ENCODE results near the gene CEP131. TPM values are rescaled to one million over a fixed set of nuclear protein-coding genes. Genes with fewer than 3 reads are reported as not detected.

CEP131 gene
- total and polyA plus RNA-seq, 7 donors, result 3.7 to 8.6 (median 4.9) TPM

DNA sequence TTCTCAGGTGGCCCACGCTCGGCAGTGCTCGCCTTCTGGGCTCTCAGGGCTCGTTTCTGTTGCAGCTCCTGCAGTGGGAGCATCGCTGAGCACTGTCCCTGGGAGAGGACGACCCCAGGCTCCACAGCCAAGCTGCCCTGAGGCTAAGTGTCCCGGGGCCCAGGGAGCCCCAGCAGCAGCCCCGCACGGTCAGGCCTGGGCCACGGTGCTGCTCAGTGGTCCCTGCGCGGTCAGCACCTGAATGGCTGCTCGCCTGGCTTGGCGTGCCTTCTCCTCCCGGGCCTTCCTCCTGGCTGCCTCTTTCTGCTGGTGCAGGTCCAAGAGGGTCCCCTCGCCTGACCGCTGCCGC is 23.3 kb downstream of the CEP131 start:
- Histone ChIP-seq H3K27me3 (ENCODE audit: insufficient read depth in 3 of 3, low read length in 2 of 3) (no peaks in the 10 kb centered on the region), H3K4me3 (no peak overlapping the region), H3K27ac (no peak overlapping the region), H3K9me3 (no peaks in the 10 kb centered on the region), H3K4me1 (no peaks in the 10 kb centered on the region), H3K36me3 (ENCODE audit: insufficient read depth in 1 of 2, low read depth in 1 of 2) (peaks cover 0 to 3% of the 10 kb centered on the region in 2 donors)
- ATAC-seq, result no peak
- WGBS, 3 donors, result 93 to 97% (median 97%) methylated on average over 15 to 18 of the region's 18 CpGs
- TF ChIP-seq, protein P1, sequence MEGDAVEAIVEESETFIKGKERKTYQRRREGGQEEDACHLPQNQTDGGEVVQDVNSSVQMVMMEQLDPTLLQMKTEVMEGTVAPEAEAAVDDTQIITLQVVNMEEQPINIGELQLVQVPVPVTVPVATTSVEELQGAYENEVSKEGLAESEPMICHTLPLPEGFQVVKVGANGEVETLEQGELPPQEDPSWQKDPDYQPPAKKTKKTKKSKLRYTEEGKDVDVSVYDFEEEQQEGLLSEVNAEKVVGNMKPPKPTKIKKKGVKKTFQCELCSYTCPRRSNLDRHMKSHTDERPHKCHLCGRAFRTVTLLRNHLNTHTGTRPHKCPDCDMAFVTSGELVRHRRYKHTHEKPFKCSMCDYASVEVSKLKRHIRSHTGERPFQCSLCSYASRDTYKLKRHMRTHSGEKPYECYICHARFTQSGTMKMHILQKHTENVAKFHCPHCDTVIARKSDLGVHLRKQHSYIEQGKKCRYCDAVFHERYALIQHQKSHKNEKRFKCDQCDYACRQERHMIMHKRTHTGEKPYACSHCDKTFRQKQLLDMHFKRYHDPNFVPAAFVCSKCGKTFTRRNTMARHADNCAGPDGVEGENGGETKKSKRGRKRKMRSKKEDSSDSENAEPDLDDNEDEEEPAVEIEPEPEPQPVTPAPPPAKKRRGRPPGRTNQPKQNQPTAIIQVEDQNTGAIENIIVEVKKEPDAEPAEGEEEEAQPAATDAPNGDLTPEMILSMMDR (IDR thresholded peaks at IDR 0.05), result no peak
- DNase-seq, result no peak
- intact Hi-C loops (cut with DNase I), result no loop called here

DNA sequence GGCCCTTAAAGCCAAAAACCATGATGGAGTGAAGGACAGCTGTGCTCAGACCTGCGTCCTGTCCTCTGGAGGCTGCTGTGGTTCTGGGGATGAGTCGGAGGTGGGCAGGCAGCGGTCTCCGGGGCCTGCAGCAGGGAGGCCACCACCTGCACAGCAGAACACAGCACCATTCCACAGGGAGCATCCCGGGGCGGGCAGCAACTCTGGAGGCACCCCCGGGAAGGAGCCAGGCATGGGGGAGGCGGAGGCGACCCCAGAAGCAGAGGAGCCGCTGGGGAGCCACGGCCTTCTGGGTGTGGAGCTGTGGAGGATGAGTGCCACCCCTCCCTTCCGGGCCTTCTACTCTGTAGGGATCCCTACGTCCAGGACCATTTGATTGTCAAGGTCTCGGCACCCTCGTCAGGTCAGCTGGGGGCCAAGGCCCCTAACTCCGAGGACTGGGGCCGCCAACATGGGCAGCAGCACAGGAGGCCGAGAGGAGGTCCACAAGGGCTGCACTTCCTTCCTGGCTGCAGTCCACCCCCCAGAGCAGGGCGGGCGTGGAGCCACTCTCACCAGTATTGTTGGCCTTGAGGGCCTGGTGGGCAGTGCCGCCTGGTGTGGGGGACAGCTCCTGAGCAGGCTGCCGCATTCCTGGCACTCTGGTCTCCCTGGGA is 23.8 kb downstream of the CEP131 start:
- Histone ChIP-seq H3K27ac (no peak overlapping the region), H3K36me3 (ENCODE audit: insufficient read depth in 1 of 2, low read depth in 1 of 2) (peaks cover 0 to 3% of the 10 kb centered on the region in 2 donors), H3K4me1 (no peaks in the 10 kb centered on the region), H3K27me3 (ENCODE audit: insufficient read depth in 3 of 3, low read length in 2 of 3) (no peaks in the 10 kb centered on the region), H3K9me3 (no peaks in the 10 kb centered on the region), H3K4me3 (no peak overlapping the region)
- 86 to 91% (median 89%) methylated on average over 22 of the region's 22 CpGs for WGBS, 3 donors
- TF ChIP-seq, protein P1 (IDR thresholded peaks at IDR 0.05), result no peak
- intact Hi-C loops (cut with DNase I), result no loop called here
- no peak for DNase-seq
- ATAC-seq, result no peak

DNA sequence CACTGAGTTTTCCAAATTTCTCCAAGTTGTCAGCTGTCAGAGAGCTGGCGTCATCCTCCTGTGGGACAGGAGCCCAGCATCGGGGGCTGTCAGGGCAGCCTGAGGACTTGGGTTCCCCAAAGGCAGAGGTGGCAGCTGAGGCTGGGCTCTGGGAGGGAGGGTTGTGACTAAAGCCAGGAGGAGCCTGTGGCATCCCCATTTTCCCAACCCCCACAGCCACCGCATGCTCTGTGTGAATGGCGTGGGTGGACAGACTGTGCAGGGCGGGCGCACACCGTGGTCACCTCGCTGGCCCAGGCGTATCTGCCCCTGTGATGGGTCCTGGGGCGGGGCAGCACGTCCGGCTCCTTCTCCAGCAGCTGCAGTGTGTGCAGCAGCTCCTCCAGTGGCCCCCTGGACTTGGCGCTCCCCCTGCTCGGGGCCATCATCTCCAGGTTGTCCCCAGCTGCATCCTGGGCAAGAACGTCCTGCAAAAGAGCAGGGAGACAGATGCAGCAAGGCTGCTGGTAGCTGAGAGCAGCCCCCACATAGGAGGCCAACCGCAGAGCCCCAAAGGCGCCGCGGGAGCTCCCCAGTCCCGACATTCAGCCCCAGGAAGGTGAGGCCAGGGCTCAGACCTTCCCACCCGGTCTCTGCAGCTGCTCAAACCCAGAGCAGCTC is 24.8 kb downstream of the CEP131 start:
- Histone ChIP-seq H3K4me3 (peak overlapping the region; percentile 11), H3K27me3 (ENCODE audit: insufficient read depth in 3 of 3, low read length in 2 of 3) (no peaks in the 10 kb centered on the region), H3K36me3 (ENCODE audit: insufficient read depth in 1 of 2, low read depth in 1 of 2) (peaks cover 0 to 3% of the 10 kb centered on the region in 2 donors), H3K9me3 (no peaks in the 10 kb centered on the region), H3K4me1 (no peaks in the 10 kb centered on the region), H3K27ac (no peak overlapping the region)
- intact Hi-C loops (cut with DNase I), result no loop called here
- DNase-seq (no peak), ATAC-seq (no peak)
- 79 to 82% (median 81%) methylated on average over 21 of the region's 21 CpGs for WGBS, 3 donors
- TF ChIP-seq, protein P1 (IDR thresholded peaks at IDR 0.05), result no peak

DNA sequence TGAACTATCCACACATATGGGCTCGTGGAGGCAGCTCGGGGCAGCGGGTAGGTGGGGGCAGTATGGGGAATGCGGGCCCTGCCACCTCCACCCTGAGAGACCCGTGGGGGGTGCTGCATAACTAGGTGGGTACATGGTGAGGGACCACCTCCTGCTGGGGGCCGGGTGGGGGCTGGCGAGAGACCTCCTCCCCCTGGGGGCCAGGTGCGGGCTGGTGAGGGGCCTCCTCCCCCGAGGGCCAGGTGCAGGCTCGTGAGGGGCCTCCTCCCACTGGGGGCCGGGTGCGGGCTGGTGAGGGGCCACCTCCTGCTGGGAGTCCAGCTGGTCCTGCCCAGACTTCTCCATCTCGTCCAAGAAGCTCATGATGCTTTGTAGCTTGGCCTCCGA is 25.4 kb downstream of the CEP131 start:
- H3K9me3 ChIP-seq, result no peaks in the 10 kb centered on the region
- intact Hi-C loops (cut with DNase I), result no loop called here
- ATAC-seq (no peak), DNase-seq (no peak)
- H3K36me3 ChIP-seq (ENCODE audit: insufficient read depth in 1 of 2, low read depth in 1 of 2), result peaks cover 0 to 3% of the 10 kb centered on the region in 2 donors
- TF ChIP-seq, protein P1 (IDR thresholded peaks at IDR 0.05), result no peak
- WGBS, 3 donors, result 76 to 79% (median 79%) methylated on average over 14 of the region's 14 CpGs
- no peaks in the 10 kb centered on the region for H3K4me1 ChIP-seq
- no peaks in the 10 kb centered on the region for H3K27me3 ChIP-seq (ENCODE audit: insufficient read depth in 3 of 3, low read length in 2 of 3)
- peak overlapping the region; percentile 11 for H3K4me3 ChIP-seq
- no peak overlapping the region for H3K27ac ChIP-seq
